MM.1S (cell line): Measurements from ENCODE around the gene CBLIF.

Experiments
- CTCF ChIP-seq: fragments of 300-600 bp; sonication (generic); IDR thresholded peaks from 2 replicates; pipeline ENCODE4 v1.5.1; 2016; ENCODE audit warnings: antibody characterized with exemption, low read length, mixed read lengths
- EZH2 ChIP-seq: fragments of 300-600 bp; sonication (generic); optimal IDR thresholded peaks from 2 replicates; pipeline ENCODE3; 2017; ENCODE audit warnings: low read depth, mild to moderate bottlenecking, antibody characterized with exemption, low read length, mixed read lengths
- EZH2phosphoT487 ChIP-seq: fragments of 300-600 bp; sonication (generic); IDR thresholded peaks from 2 replicates; pipeline ENCODE4 v1.6.1; 2018; ENCODE audit warnings: antibody characterized with exemption, low read length

- TF ChIP-seq EZH2 (no peak), CTCF (no peak), EZH2phosphoT487 (no peak)
Measured at GRCh38 chr11:59878575-59878974, 33.3 kb upstream of the CBLIF start, which contains the start of gene OOSP3.
